Epithelial cell of esophagus (primary cell): Measurements from ENCODE around the gene HTR4.
"Not testable (repeated sequence)": the region's sequence is repeated elsewhere in the genome, so short reads cannot be mapped to it uniquely, and the experiment has no call there.

ENCODE experiments used
- DNase-seq: peaks from one replicate; pipeline ENCODE4 v3.0.0; 2010; ENCODE audit warnings: low read depth
- H3K4me3 ChIP-seq: 2 replicates; pipeline ENCODE4 v1.5.1; 2011; ENCODE audit warnings: mild to moderate bottlenecking, low read length, control low read depth
- CTCF ChIP-seq: IDR thresholded peaks from 2 replicates; pipeline ENCODE4 v1.5.1; 2011; ENCODE audit warnings: low read depth, mild to moderate bottlenecking, low read length, control low read depth, inconsistent platforms; ENCODE audit not compliant: insufficient read depth; ENCODE audit errors: missing control alignments

HTR4 gene

GRCh38 chr5:148471379-148471778 is 182.9 kb downstream of the HTR4 start:
- H3K4me3 ChIP-seq: no peak overlapping the region
- no peak for DNase-seq
- no peak for TF ChIP-seq CTCF

DNA sequence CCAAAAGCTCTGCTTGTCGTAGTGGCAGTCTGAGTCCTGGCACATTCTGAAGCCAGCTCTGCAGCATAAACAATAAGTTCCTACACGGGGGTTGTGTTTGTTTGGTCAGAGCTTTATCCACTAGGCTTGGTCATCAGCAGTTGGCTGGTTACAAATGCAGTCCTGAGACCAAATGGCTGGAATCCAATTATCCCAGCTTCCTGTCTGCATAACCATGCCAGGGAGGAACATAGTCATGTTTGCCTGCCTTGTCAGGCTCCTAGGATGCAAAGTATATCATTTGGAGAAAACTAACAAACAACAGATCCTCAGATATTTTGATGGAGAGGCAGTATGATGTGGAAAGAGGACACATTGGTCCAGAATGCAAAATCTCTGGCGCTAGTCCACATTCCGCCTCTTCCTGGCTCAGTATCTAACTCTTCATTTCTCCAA is 184.8 kb downstream of the HTR4 start:
- peak; percentile 29 for DNase-seq
- H3K4me3 ChIP-seq: no peak overlapping the region
- TF ChIP-seq CTCF: no peak

- DNase-seq, H3K4me3 ChIP-seq: not testable (repeated sequence)
These were observed 185.6 kb downstream of the HTR4 start for GRCh38 chr5:148468746-148469145.

DNA sequence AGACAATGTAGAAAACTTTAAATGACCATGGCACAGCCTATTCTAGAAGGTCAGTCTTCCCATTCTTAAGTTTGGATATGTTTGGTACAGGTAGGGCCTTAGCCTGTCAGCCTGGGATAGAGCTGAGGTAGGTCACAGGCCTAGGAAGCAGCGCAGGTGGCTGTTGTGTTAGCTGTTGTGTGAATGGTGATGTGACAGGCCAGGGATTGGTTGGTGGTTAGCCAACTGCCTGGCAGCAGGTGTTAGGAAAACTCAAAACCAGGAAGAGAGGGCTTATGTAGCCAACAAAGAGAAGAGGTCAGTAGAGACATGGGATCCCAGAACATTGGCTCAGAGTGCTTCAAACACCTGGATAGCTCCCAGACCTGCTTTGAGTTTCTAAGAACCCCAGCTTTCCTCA is 186.4 kb downstream of the HTR4 start:
- no peak for TF ChIP-seq CTCF
- no peak overlapping the region for H3K4me3 ChIP-seq
- DNase-seq: no peak

GRCh38 chr5:148466236-148466580 is 188.1 kb downstream of the HTR4 start:
- H3K4me3 ChIP-seq: no peak overlapping the region
- no peak for TF ChIP-seq CTCF
- no peak for DNase-seq

- no peak for TF ChIP-seq CTCF
- DNase-seq: no peak
- H3K4me3 ChIP-seq: no peak overlapping the region
These were observed 188.7 kb downstream of the HTR4 start for GRCh38 chr5:148465381-148466235.

- TF ChIP-seq CTCF: no peak
- DNase-seq: no peak
- no peak overlapping the region for H3K4me3 ChIP-seq
These were observed 194.7 kb downstream of the HTR4 start for GRCh38 chr5:148459669-148460068.
